Nephron progenitor cell (in vitro differentiated cells): ENCODE measurements around the gene ZNF516.
"Not testable (repeated sequence)": the region's sequence is repeated elsewhere in the genome, so short reads cannot be mapped to it uniquely, and the experiment has no call there.

ENCODE experiments used
- DNase-seq: peaks from one replicate; pipeline ENCODE4 v3.0.0; 2021
- H3K27ac Mint-ChIP-seq: 2 replicates; pipeline ENCODE4 v1.8.0; 2021; ENCODE audit warnings: mild to moderate bottlenecking, moderate library complexity, mixed read lengths
- H3K27me3 Mint-ChIP-seq: 2 replicates; pipeline ENCODE4 v1.8.0; 2021; ENCODE audit warnings: mild to moderate bottlenecking, low read depth, mixed read lengths; ENCODE audit not compliant: poor library complexity
- H3K36me3 Mint-ChIP-seq: 2 replicates; pipeline ENCODE4 v1.8.0; 2021; ENCODE audit warnings: low read depth, mixed read lengths
- H3K4me1 Mint-ChIP-seq: 2 replicates; pipeline ENCODE4 v1.8.0; 2021; ENCODE audit warnings: mixed read lengths
- H3K4me3 Mint-ChIP-seq: 2 replicates; pipeline ENCODE4 v1.8.0; 2021; ENCODE audit warnings: mild to moderate bottlenecking, moderate library complexity, mixed read lengths
- H3K9me3 Mint-ChIP-seq: 2 replicates; pipeline ENCODE4 v1.8.0; 2021; ENCODE audit warnings: mild to moderate bottlenecking, moderate library complexity, mixed read lengths
- TF ChIP-seq, protein P1 (sequence below): fragments of 200-600 bp; sonication (generic); IDR thresholded peaks from 2 replicates; pipeline ENCODE4 v1.5.0; 2021; ENCODE audit warnings: antibody characterized with exemption

ZNF516 gene

DNA sequence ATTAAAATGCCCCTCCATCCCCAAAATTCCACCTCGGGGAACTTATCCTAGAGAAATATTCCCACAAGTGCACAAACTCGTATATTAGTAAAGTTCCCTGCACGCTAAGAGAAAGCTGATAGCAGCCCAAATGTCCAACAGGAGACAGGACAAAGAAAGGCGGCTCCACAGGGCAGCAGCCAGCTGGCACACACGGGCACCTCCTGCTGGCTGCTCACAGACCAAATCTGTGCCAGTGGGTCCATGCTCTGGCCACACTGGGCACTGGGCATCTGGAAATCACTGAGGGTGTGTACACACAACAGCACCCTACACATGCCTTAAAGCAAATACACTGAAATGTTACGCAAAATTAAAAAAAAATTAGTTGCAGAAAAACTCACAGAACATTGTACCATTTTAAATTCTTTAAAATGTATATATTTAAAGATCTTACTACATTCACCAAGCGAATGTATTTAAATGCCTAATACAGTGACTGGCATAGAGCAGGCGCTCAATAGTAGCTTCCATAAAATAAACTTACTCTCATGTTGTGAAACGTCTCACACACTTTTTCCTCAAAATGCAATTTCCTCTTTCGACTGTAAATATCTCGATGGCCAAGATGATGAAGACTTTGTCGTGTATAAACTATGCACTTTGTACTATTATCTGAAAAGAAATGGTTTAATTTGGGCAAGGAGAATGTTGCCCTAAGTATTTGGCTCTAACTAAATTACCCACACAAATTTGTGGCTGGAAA is 19.4 kb downstream of the ZNF516 start:
- H3K4me3 Mint-ChIP-seq, result no peak overlapping the region
- H3K9me3 Mint-ChIP-seq, result peaks cover 3% of the 10 kb centered on the region
- no peaks in the 10 kb centered on the region for H3K27me3 Mint-ChIP-seq
- TF ChIP-seq, protein P1, sequence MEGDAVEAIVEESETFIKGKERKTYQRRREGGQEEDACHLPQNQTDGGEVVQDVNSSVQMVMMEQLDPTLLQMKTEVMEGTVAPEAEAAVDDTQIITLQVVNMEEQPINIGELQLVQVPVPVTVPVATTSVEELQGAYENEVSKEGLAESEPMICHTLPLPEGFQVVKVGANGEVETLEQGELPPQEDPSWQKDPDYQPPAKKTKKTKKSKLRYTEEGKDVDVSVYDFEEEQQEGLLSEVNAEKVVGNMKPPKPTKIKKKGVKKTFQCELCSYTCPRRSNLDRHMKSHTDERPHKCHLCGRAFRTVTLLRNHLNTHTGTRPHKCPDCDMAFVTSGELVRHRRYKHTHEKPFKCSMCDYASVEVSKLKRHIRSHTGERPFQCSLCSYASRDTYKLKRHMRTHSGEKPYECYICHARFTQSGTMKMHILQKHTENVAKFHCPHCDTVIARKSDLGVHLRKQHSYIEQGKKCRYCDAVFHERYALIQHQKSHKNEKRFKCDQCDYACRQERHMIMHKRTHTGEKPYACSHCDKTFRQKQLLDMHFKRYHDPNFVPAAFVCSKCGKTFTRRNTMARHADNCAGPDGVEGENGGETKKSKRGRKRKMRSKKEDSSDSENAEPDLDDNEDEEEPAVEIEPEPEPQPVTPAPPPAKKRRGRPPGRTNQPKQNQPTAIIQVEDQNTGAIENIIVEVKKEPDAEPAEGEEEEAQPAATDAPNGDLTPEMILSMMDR, result no peak
- H3K4me1 Mint-ChIP-seq, result peaks cover 75% of the 10 kb centered on the region
- H3K27ac Mint-ChIP-seq, result peak overlapping the region; percentile 3
- DNase-seq, result no peak
- H3K36me3 Mint-ChIP-seq, result peaks cover 61% of the 10 kb centered on the region

DNA sequence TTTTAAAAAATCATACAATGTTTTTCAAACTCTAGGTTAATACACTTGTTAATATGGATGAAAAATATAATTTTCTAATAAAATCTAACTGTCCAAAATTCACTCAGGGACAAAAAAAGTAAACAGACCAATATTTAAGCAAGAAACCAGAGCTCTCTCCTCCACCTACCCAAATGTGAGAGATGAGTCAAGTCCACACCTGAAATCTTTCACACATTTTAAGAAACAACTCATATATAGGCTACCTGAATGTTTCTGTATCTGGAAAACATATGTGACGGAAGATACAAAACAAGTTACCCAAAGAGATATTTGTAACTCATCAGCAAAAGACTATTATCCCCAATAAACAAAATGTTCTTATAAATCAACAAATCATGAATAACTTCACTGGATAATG is 20.2 kb downstream of the ZNF516 start:
- peaks cover 69% of the 10 kb centered on the region for H3K36me3 Mint-ChIP-seq
- peaks cover 74% of the 10 kb centered on the region for H3K4me1 Mint-ChIP-seq
- H3K27me3 Mint-ChIP-seq, result no peaks in the 10 kb centered on the region
- no peak overlapping the region for H3K4me3 Mint-ChIP-seq
- TF ChIP-seq, protein P1, result no peak
- H3K27ac Mint-ChIP-seq, result no peak overlapping the region
- peaks cover 3% of the 10 kb centered on the region for H3K9me3 Mint-ChIP-seq
- DNase-seq, result no peak

DNA sequence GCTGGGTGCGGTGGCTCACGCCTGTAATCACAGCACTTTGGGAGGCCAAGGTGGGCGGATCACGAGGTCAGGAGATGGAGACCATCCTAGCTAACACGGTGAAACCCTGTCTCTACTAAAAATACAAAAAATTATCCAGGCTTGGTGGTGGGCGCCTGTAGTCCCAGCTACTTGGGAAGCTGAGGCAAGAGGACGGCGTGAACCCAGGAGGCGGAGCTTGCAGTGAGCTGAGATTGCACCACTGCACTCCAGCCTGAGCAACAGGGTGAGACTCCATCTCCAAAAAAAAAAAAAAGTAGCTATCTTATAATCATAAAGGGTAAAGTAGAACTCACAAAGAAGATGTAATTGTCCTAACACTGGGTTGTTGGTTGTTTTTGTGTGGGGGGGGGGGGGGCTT is 21.5 kb downstream of the ZNF516 start:
- Mint-ChIP-seq H3K4me1 (peaks cover 69% of the 10 kb centered on the region), H3K36me3 (peaks cover 82% of the 10 kb centered on the region)
- not testable (repeated sequence) for H3K9me3 Mint-ChIP-seq, DNase-seq, H3K4me3 Mint-ChIP-seq, H3K27me3 Mint-ChIP-seq, H3K27ac Mint-ChIP-seq

DNA sequence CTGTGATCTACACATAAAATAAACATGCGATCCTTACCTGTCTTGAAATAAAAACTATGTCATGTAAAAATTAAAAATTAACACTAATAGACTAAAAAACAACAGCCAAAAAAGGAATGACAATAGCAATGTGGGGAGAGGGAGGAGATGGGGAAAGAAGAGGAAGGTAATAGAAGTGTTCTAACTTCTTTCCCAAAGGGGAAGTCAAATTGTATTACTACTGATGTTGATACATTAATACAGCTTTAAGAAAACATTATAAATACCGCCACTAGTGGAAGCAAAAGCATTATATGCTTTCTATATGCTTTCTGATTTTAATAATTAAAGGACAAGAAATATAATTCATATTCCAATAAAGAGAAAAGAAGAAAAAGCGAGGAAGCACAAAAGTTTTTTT is 22.2 kb downstream of the ZNF516 start:
- no peak overlapping the region for H3K27ac Mint-ChIP-seq

DNA sequence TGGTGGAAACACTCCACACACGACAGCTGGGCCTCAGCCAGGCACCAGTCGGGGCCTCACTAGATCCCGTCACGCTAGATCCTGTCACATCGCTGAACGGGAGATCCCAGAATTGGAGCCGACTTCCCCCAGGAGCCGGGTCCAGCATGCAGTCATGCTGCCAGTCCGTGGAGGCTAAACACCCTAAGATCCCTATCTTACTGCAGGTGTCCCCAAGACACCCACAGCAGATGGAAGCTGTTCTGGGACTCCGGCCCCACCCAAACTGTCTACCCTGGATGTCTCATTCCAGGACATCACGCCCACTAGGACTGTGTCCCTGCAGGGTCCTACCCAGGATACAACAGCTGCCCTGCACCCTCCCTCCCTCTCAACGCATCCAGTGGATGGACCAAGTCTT is 23.4 kb downstream of the ZNF516 start:
- H3K27me3 Mint-ChIP-seq, result no peaks in the 10 kb centered on the region
- no peak overlapping the region for H3K4me3 Mint-ChIP-seq
- no peak overlapping the region for H3K27ac Mint-ChIP-seq
- DNase-seq, result no peak
- peaks cover 3% of the 10 kb centered on the region for H3K9me3 Mint-ChIP-seq
- peaks cover 69% of the 10 kb centered on the region for H3K4me1 Mint-ChIP-seq
- peaks cover 95% of the 10 kb centered on the region for H3K36me3 Mint-ChIP-seq
- TF ChIP-seq, protein P1, result no peak

More for the DNA sequence above, 22.2 kb downstream of the ZNF516 start:
- TF ChIP-seq, protein P1, result no peak
- H3K4me3 Mint-ChIP-seq, result no peak overlapping the region
- H3K4me1 Mint-ChIP-seq, result peaks cover 71% of the 10 kb centered on the region
- H3K9me3 Mint-ChIP-seq, result peaks cover 3% of the 10 kb centered on the region
- no peak for DNase-seq
- H3K27me3 Mint-ChIP-seq, result no peaks in the 10 kb centered on the region
- H3K36me3 Mint-ChIP-seq, result peaks cover 89% of the 10 kb centered on the region

DNA sequence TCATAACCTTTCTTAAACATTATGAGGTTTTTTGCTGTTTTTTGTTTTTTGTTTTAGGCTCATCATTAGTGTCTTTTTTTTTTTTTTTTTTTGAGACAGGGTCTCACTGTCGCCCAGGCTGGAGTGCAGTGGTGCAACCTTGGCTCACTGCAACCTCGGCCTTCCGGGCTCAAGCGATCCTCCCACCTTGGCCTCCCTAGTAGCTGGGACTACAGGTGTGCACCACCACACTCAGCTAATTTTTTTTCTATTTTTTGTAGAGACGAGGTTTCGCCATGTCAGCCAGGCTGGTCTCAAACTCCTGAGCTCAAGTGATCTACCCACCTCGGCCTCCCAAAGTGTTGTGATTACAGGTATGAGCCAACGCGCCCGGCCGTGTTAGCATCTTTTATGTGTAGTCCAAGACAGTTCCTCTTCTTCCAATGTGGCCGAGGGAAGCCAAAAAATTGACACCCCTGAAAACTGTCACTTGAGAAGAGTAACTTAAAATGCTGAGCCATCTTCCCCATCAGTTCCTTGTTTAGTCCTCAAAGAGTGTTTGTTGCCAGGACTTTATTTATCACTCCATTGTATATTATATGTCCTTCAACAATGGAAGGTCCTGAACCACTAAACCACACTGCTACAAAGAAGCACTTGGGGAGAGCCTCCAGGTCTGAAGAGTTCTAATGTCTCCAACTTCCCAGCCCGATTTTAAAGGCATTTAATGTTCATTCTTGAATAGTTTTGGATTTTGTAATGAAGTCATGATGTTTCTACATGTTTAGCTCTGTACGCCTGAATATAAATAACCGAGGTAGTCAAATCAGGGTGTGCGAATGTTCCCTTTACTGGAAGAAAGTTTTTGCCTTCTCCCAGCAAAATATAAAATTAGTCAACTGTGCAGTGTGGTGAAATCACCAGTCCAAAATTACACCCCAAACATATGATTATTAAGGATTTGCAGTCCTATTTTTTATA is 26.4 kb downstream of the ZNF516 start:
- no peak overlapping the region for H3K4me3 Mint-ChIP-seq
- no peak for DNase-seq
- TF ChIP-seq, protein P1, result no peak

More for the DNA sequence above, 26.4 kb downstream of the ZNF516 start:
- peaks cover 89% of the 10 kb centered on the region for H3K36me3 Mint-ChIP-seq
- peak overlapping the region; percentile 77 for H3K27ac Mint-ChIP-seq
- peaks cover 4% of the 10 kb centered on the region for H3K27me3 Mint-ChIP-seq
- peaks cover 75% of the 10 kb centered on the region for H3K4me1 Mint-ChIP-seq
- peaks cover 3% of the 10 kb centered on the region for H3K9me3 Mint-ChIP-seq
